ENCODE data around the gene PROS1. TPM values are rescaled to one million over a fixed set of nuclear protein-coding genes. Genes with fewer than 3 reads are reported as not detected.

PROS1 gene
- polyA plus RNA-seq, 1 donor (not counting 4 experiments of a cell fraction or from before 2014, with no cell fraction given) = 3.8 TPM

DNA sequence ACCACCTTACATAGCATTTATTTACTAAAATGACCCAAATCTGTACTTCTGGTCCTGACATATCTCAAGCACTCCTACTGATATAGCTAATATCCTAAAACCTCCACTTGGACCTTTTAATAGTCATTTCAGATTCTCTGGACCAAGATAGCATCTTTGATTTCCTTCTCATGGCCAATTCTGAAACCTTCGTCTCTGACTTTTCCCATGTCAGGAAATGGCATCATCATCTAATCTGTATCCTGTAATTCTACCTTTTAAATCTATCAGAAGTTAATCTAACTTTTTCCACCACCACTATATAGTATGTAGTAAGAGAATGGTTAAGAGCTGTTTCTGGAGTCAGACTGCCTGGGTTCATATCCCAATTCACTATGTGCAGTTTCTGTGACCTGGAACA lies 38.5 kb upstream of the PROS1 start:
- peak; percentile 13 for FAIRE-seq
- Histone ChIP-seq H2AFZ (ENCODE audit: control insufficient read depth, low read length) (no peak overlapping the region), H3K79me2 (ENCODE audit: control insufficient read depth, insufficient read depth, low read length) (no peaks in the 10 kb centered on the region), H3K9me3 (ENCODE audit: control insufficient read depth, low read depth, low read length) (no peaks in the 10 kb centered on the region), H3K27me3 (ENCODE audit: control insufficient read depth, extremely low read depth, insufficient read depth, low read length) (no peaks in the 10 kb centered on the region), H3K4me3 (ENCODE audit: control insufficient read depth in 2 of 3, extremely low read depth in 1 of 3, insufficient read depth in 2 of 3, low read depth in 1 of 3, low read length in 3 of 3) (no peak overlapping the region), H3K36me3 (ENCODE audit: control insufficient read depth in 2 of 2, extremely low read depth in 1 of 2, insufficient read depth in 2 of 2, low read length in 2 of 2) (no peaks in the 10 kb centered on the region), H3K4me2 (ENCODE audit: control insufficient read depth, extremely low read depth, insufficient read depth, low read depth, low read length) (no peak overlapping the region), H3K9ac (ENCODE audit: control insufficient read depth, extremely low read depth, insufficient read depth, low read length) (no peak overlapping the region), H3K27ac (ENCODE audit: control insufficient read depth, insufficient read depth, low read length) (no peak overlapping the region), H3K9me1 (ENCODE audit: control insufficient read depth, extremely low read depth, insufficient read depth, low read length) (no peaks in the 10 kb centered on the region), H3K4me1 (ENCODE audit: control insufficient read depth, extremely low read depth, insufficient read depth, low read length) (no peaks in the 10 kb centered on the region), H4K20me1 (ENCODE audit: control insufficient read depth, extremely low read depth, insufficient read depth, low read length) (no peaks in the 10 kb centered on the region)
- dilution Hi-C loops (cut with MboI; ENCODE audit: extremely low pct_ligation_motif_present, low sequenced_read_pairs) = no loop called here
- no peak for DNase-seq (ENCODE audit: low read depth, low spot score)
- TF ChIP-seq CTCF (optimal IDR thresholded peaks at IDR 0.05 in 1 of 3, IDR thresholded peaks at IDR 0.05 in 1 of 3, conservative IDR thresholded peaks at IDR 0.05 in 1 of 3; ENCODE audit: extremely low read depth in 1 of 3, insufficient read depth in 2 of 3, low read length in 3 of 3) (no peak), EZH2 (IDR thresholded peaks at IDR 0.05; ENCODE audit: low read length) (no peak)

DNA sequence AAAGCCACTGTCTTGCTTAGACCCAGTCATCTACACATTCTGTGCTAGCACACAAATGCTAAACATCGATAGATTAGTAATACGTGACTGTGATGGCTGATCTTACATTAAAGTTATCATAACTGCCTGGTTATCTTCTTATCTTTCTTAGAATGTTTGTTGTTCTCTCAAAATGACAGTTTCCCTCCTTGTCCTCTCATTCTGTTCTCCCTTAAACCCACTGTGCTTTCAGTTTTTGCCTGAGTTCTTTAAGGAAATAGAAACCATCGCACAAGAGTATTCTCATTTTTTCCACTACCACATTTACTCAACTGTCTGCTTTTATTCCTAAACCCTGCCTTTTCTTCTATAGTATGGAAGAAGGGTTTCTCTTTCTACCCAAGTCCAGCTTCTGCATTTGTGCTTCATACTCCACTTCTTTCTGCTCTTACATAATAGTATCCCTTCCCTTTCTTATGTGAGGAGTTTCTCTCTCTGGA lies 37.6 kb upstream of the PROS1 start:
- no peak overlapping the region for H3K4me2 ChIP-seq (ENCODE audit: control insufficient read depth, extremely low read depth, insufficient read depth, low read depth, low read length)

More for the DNA sequence above, 37.6 kb upstream of the PROS1 start:
- Histone ChIP-seq H3K9me3 (ENCODE audit: control insufficient read depth, low read depth, low read length) (no peaks in the 10 kb centered on the region), H3K27ac (ENCODE audit: control insufficient read depth, insufficient read depth, low read length) (no peak overlapping the region), H3K4me3 (ENCODE audit: control insufficient read depth in 2 of 3, extremely low read depth in 1 of 3, insufficient read depth in 2 of 3, low read depth in 1 of 3, low read length in 3 of 3) (no peak overlapping the region), H3K36me3 (ENCODE audit: control insufficient read depth in 2 of 2, extremely low read depth in 1 of 2, insufficient read depth in 2 of 2, low read length in 2 of 2) (peaks cover 0 to 1% of the 10 kb centered on the region in 2 experiments), H2AFZ (ENCODE audit: control insufficient read depth, low read length) (no peak overlapping the region), H3K9me1 (ENCODE audit: control insufficient read depth, extremely low read depth, insufficient read depth, low read length) (no peaks in the 10 kb centered on the region), H3K9ac (ENCODE audit: control insufficient read depth, extremely low read depth, insufficient read depth, low read length) (no peak overlapping the region), H4K20me1 (ENCODE audit: control insufficient read depth, extremely low read depth, insufficient read depth, low read length) (no peaks in the 10 kb centered on the region), H3K79me2 (ENCODE audit: control insufficient read depth, insufficient read depth, low read length) (no peaks in the 10 kb centered on the region), H3K4me1 (ENCODE audit: control insufficient read depth, extremely low read depth, insufficient read depth, low read length) (no peaks in the 10 kb centered on the region), H3K27me3 (ENCODE audit: control insufficient read depth, extremely low read depth, insufficient read depth, low read length) (no peaks in the 10 kb centered on the region)
- DNase-seq (ENCODE audit: low read depth, low spot score) = no peak
- dilution Hi-C loops (cut with MboI; ENCODE audit: extremely low pct_ligation_motif_present, low sequenced_read_pairs) = no loop called here
- FAIRE-seq = no peak
- TF ChIP-seq CTCF (optimal IDR thresholded peaks at IDR 0.05 in 1 of 3, IDR thresholded peaks at IDR 0.05 in 1 of 3, conservative IDR thresholded peaks at IDR 0.05 in 1 of 3; ENCODE audit: extremely low read depth in 1 of 3, insufficient read depth in 2 of 3, low read length in 3 of 3) = no peak
- TF ChIP-seq EZH2 (IDR thresholded peaks at IDR 0.05; ENCODE audit: low read length) = no peak
